CD14-positive monocyte (primary cell): ENCODE results near the gene PGAP6. TPM values are rescaled to one million over a fixed set of nuclear protein-coding genes. Genes with fewer than 3 reads are reported as not detected.
A peak's percentile ranks its signal among the peaks of the same experiment; 100 is the strongest.

Experiments
- DNase-seq, 3 donors: peaks; one replicate each; pipeline ENCODE4 v3.0.0-alpha.2; 2011 to 2022
- H2AFZ ChIP-seq: 2 replicates; pipeline ENCODE4 v1.6.0; 2012; ENCODE audit warnings: mild to moderate bottlenecking, low read depth, low read length, inconsistent platforms; ENCODE audit not compliant: insufficient read depth, poor library complexity, severe bottlenecking
- H3K27ac ChIP-seq, 2 donors: 1 replicate in 1 of 2; 2 replicates in 1 of 2; pipeline ENCODE4 v1.5.1; 2012 to 2013; ENCODE audit warnings: low read length in 2 of 2, control low read depth in 1 of 2, inconsistent platforms in 1 of 2, low read depth in 1 of 2, mild to moderate bottlenecking in 1 of 2
- H3K27me3 ChIP-seq, 2 donors: one replicate each; pipeline versions ENCODE4 v1.6.0 to v1.6.1; 2011 to 2013; ENCODE audit warnings: low read length in 2 of 2; ENCODE audit not compliant: control insufficient read depth in 2 of 2, insufficient read depth in 2 of 2
- H3K36me3 ChIP-seq, 2 donors: replicated peaks in 1 of 2; 1 replicate in 1 of 2; 2 replicates in 1 of 2; pipeline versions ENCODE4 v1.5.1 to v1.6.1; 2012 to 2013; ENCODE audit warnings: low read length in 2 of 2, control low read depth in 1 of 2, inconsistent platforms in 1 of 2, mild to moderate bottlenecking in 1 of 2; ENCODE audit not compliant: insufficient read depth in 2 of 2, control insufficient read depth in 1 of 2
- H3K4me1 ChIP-seq, 2 donors: 1 replicate in 1 of 2; 2 replicates in 1 of 2; pipeline versions ENCODE4 v1.5.1 to v1.6.1; 2012 to 2013; ENCODE audit warnings: low read length in 2 of 2, control low read depth in 1 of 2, inconsistent platforms in 1 of 2, mild to moderate bottlenecking in 1 of 2, moderate library complexity in 1 of 2; ENCODE audit not compliant: insufficient read depth in 2 of 2, control insufficient read depth in 1 of 2
- H3K4me2 ChIP-seq: replicated peaks from 2 replicates; pipeline ENCODE3; 2012; ENCODE audit warnings: low read length, moderate library complexity, mild to moderate bottlenecking; ENCODE audit not compliant: poor library complexity, severe bottlenecking; ENCODE audit errors: extremely low read depth
- H3K4me3 ChIP-seq, 3 experiments: fragments of 200-600 bp in 1 of 3; sonication (generic) in 1 of 3; replicated peaks in 1 of 3; 1 replicate in 2 of 3; 2 replicates in 1 of 3; pipeline ENCODE4 v1.5.1; 2011 to 2013; ENCODE audit warnings: low read length in 3 of 3, mild to moderate bottlenecking in 3 of 3, control low read depth in 2 of 3, low read depth in 2 of 3, inconsistent platforms in 1 of 3, moderate library complexity in 1 of 3
- H3K79me2 ChIP-seq: 2 replicates; pipeline ENCODE4 v1.6.0; 2012; ENCODE audit warnings: mild to moderate bottlenecking, control low read depth, inconsistent platforms, low read length, moderate library complexity; ENCODE audit not compliant: insufficient read depth
- H3K9ac ChIP-seq: 2 replicates; pipeline ENCODE4 v1.6.0; 2017; ENCODE audit warnings: low read length, mild to moderate bottlenecking; ENCODE audit not compliant: insufficient read depth, poor library complexity, severe bottlenecking
- H3K9me3 ChIP-seq, 2 donors: replicated peaks in 1 of 2; 1 replicate in 1 of 2; 2 replicates in 1 of 2; pipeline versions ENCODE4 v1.5.1 to v1.6.1; 2012 to 2013; ENCODE audit warnings: low read length in 2 of 2, control low read depth in 1 of 2; ENCODE audit not compliant: control insufficient read depth in 1 of 2, insufficient read depth in 1 of 2
- H4K20me1 ChIP-seq: 2 replicates; pipeline ENCODE4 v1.6.0; 2012; ENCODE audit warnings: mild to moderate bottlenecking, low read length, control low read depth, moderate library complexity; ENCODE audit not compliant: insufficient read depth
- H3K27ac Mint-ChIP-seq, 7 donors: one replicate each; pipeline ENCODE4 v1.8.0; 2020; ENCODE audit warnings: mild to moderate bottlenecking in 7 of 7, mixed read lengths in 7 of 7, moderate library complexity in 6 of 7, inconsistent platforms in 2 of 7
- H3K27me3 Mint-ChIP-seq, 3 donors: one replicate each; pipeline ENCODE4 v1.8.0; 2021 to 2022; ENCODE audit warnings: low read depth in 3 of 3, mild to moderate bottlenecking in 3 of 3, mixed read lengths in 3 of 3, moderate library complexity in 3 of 3, inconsistent platforms in 1 of 3
- H3K36me3 Mint-ChIP-seq, 2 donors: one replicate each; pipeline ENCODE4 v1.8.0; 2020; ENCODE audit warnings: mixed read lengths in 2 of 2, inconsistent platforms in 1 of 2, mild to moderate bottlenecking in 1 of 2
- H3K4me1 Mint-ChIP-seq: one replicate; pipeline ENCODE4 v1.8.0; 2020; ENCODE audit warnings: mild to moderate bottlenecking, mixed read lengths
- H3K4me3 Mint-ChIP-seq, 2 donors: one replicate each; pipeline ENCODE4 v1.8.0; 2020; ENCODE audit warnings: mild to moderate bottlenecking in 2 of 2, mixed read lengths in 2 of 2, moderate library complexity in 1 of 2
- H3K9me3 Mint-ChIP-seq, 7 donors: one replicate each; pipeline ENCODE4 v1.8.0; 2020 to 2022; ENCODE audit warnings: mixed read lengths in 7 of 7, mild to moderate bottlenecking in 6 of 7, moderate library complexity in 6 of 7, inconsistent platforms in 2 of 7
- CTCF ChIP-seq: fragments of 200-600 bp; IDR thresholded peaks from one replicate; pipeline ENCODE4 v1.8.0; 2022; ENCODE audit warnings: antibody characterized with exemption, mild to moderate bottlenecking
- WGBS: methylation state at CpG from one replicate; pipeline ENCODE4 v1.1.5; 2013; ENCODE audit warnings: missing lambda C conversion rate; ENCODE audit not compliant: insufficient coverage; 5-methylcytosine and 5-hydroxymethylcytosine counted together
- intact Hi-C, 2 donors: fragments of 100-400 bp; cut with micrococcal nuclease; formaldehyde crosslinking; loops; one replicate each; pipeline versions ENCODE4 v1.15.0 to v1.15.1; 2023
- polyA plus RNA-seq, 3 donors: library from polyadenylated mRNA; depleted of rRNA in 1 of 3; unstranded in 2 of 3; stranded (reverse) in 1 of 3; fragments of 300-500 nt in 2 of 3; fragments of >200 nt in 1 of 3; fragmentation: Illumina TruSeq in 2 of 3; gene quantifications; 1 replicate in 2 of 3; 2 replicates in 1 of 3; pipeline ENCODE4 v1.2.3, GENCODE V29; 2012 to 2021

The PGAP6 gene
- polyA plus RNA-seq, 3 donors: 18.2 to 137 (median 39.8) TPM

GRCh38 chr16:405548-406506 lies 24.0 kb upstream of the PGAP6 start:
- Mint-ChIP-seq H3K27ac (peak overlapping the region in 1 of 7 donors; percentile 43), H3K4me3 (no peak overlapping the region), H3K9me3 (no peaks in the 10 kb centered on the region), H3K27me3 (no peaks in the 10 kb centered on the region), H3K4me1 (peaks cover 6% of the 10 kb centered on the region), H3K36me3 (no peaks in the 10 kb centered on the region)
- intact Hi-C loops: no loop called here
- H3K9me3 ChIP-seq: no peaks in the 10 kb centered on the region
- H3K4me1 ChIP-seq: peaks cover 5 to 7% of the 10 kb centered on the region in 2 donors
- no peak for DNase-seq
- no peaks in the 10 kb centered on the region for H3K36me3 ChIP-seq
- TF ChIP-seq CTCF: no peak
- H3K4me3 ChIP-seq: no peak overlapping the region
- no peaks in the 10 kb centered on the region for H3K27me3 ChIP-seq
- no peak overlapping the region for H3K4me2 ChIP-seq
- H3K79me2 ChIP-seq: peaks cover 4% of the 10 kb centered on the region
- no peak overlapping the region for H2AFZ ChIP-seq
- H3K27ac ChIP-seq: no peak overlapping the region
- no peak overlapping the region for H3K9ac ChIP-seq
- 93% methylated on average over 25 of the region's 27 CpGs for WGBS
- H4K20me1 ChIP-seq: no peaks in the 10 kb centered on the region

GRCh38 chr16:404971-405486 lies 23.3 kb upstream of the PGAP6 start:
- H4K20me1 ChIP-seq: no peaks in the 10 kb centered on the region
- H3K27me3 ChIP-seq: no peaks in the 10 kb centered on the region
- H2AFZ ChIP-seq: no peak overlapping the region
- Mint-ChIP-seq H3K27ac (no peak overlapping the region), H3K4me1 (peaks cover 13% of the 10 kb centered on the region), H3K27me3 (no peaks in the 10 kb centered on the region), H3K36me3 (no peaks in the 10 kb centered on the region), H3K9me3 (no peaks in the 10 kb centered on the region), H3K4me3 (no peak overlapping the region)
- H3K27ac ChIP-seq: no peak overlapping the region
- H3K9me3 ChIP-seq: no peaks in the 10 kb centered on the region
- peaks cover 11 to 15% of the 10 kb centered on the region in 2 donors for H3K4me1 ChIP-seq
- intact Hi-C loops: loop anchor here in 1 of 2 donors (5.0 kb wide), 1 partner anchor 122 kb away; the partner anchor contains the start of gene CAPN15
- no peak for DNase-seq
- no peak overlapping the region for H3K4me2 ChIP-seq
- H3K4me3 ChIP-seq: no peak overlapping the region
- no peak for TF ChIP-seq CTCF
- no peaks in the 10 kb centered on the region for H3K36me3 ChIP-seq
- peaks cover 4% of the 10 kb centered on the region for H3K79me2 ChIP-seq
- WGBS: 97% methylated on average over 8 of the region's 12 CpGs
- no peak overlapping the region for H3K9ac ChIP-seq
